Sigmoid colon (tissue), 7 donors: ENCODE results near the gene ETV3L. TPM values are rescaled to one million over a fixed set of nuclear protein-coding genes. Genes with fewer than 3 reads are reported as not detected.
"Not testable (repeated sequence)": the region's sequence is repeated elsewhere in the genome, so short reads cannot be mapped to it uniquely, and the experiment has no call there.

Experiments
- DNase-seq: peaks from one replicate; pipeline ENCODE4 v3.0.0-alpha.2; 2019
- H3K27ac ChIP-seq, 4 donors: fragments of 200-600 bp; sonication (generic); one replicate each; pipeline ENCODE4 v1.5.1; 2016 to 2019; ENCODE audit warnings: mild to moderate bottlenecking in 1 of 4
- H3K27me3 ChIP-seq, 3 donors: fragments of 200-600 bp; sonication (generic); one replicate each; pipeline ENCODE4 v1.5.1; 2019; ENCODE audit warnings: mild to moderate bottlenecking in 1 of 3
- H3K36me3 ChIP-seq, 4 donors: fragments of 200-600 bp; sonication (generic); one replicate each; pipeline ENCODE4 v1.5.1; 2016 to 2019
- H3K4me1 ChIP-seq, 4 donors: fragments of 200-600 bp; sonication (generic); one replicate each; pipeline ENCODE4 v1.5.1; 2017 to 2019
- H3K4me3 ChIP-seq, 4 donors: fragments of 200-600 bp; sonication (generic); one replicate each; pipeline ENCODE4 v1.5.1; 2017 to 2019; ENCODE audit warnings: mild to moderate bottlenecking in 2 of 4, moderate library complexity in 1 of 4
- H3K9me3 ChIP-seq, 4 donors: fragments of 200-600 bp in 3 of 4; sonication (generic) in 3 of 4; one replicate each; pipeline versions ENCODE4 v1.5.1 to v1.6.1; 2013 to 2019
- CTCF ChIP-seq, 4 experiments: fragments of 450-650 bp in 3 of 4; fragments of 200-600 bp in 1 of 4; IDR thresholded peaks; one replicate each; pipeline ENCODE4 v1.5.1; 2016 to 2019; ENCODE audit warnings: antibody characterized with exemption in 4 of 4, mild to moderate bottlenecking in 3 of 4, moderate library complexity in 2 of 4
- EP300 ChIP-seq, 4 donors: sonication (generic); formaldehyde crosslinking; IDR thresholded peaks; one replicate each; pipeline ENCODE4 v1.6.1; 2017; ENCODE audit warnings: antibody characterized with exemption in 4 of 4
- POLR2A ChIP-seq, 2 donors: fragments of 450-650 bp; IDR thresholded peaks; one replicate each; pipeline ENCODE4 v1.6.1; 2016; ENCODE audit warnings: antibody characterized with exemption in 2 of 2, mild to moderate bottlenecking in 2 of 2, moderate library complexity in 2 of 2
- POLR2AphosphoS5 ChIP-seq, 4 donors: sonication (generic); formaldehyde crosslinking; IDR thresholded peaks; one replicate each; pipeline ENCODE4 v1.6.1; 2017; ENCODE audit warnings: antibody characterized with exemption in 4 of 4
- whole genome bisulfite sequencing, 2 donors: extraction: QIAGEN DNeasy Blood & Tissue Kit; methylation state at CpG; one replicate each; pipeline ENCODE4 v1.1.7; 2013; 5-methylcytosine and 5-hydroxymethylcytosine counted together
- intact Hi-C: fragments of 100-400 bp; cut with DNase I; formaldehyde crosslinking; loops from one replicate; pipeline ENCODE4 v1.15.1; 2023
- polyA plus RNA-seq, 3 donors: library from polyadenylated mRNA; stranded (reverse); fragments of 200-250 nt; gene quantifications; one replicate each; pipeline ENCODE4 v1.2.3, GENCODE V29; 2013
- total RNA-seq, 4 donors: library from RNA; depleted of rRNA; stranded (reverse); fragments of >200 nt; gene quantifications; one replicate each; pipeline ENCODE4 v1.1.0, GENCODE V29; 2016
- donor health status: healthy with polysubstance abuse.
- donor health status: Bipolar disorder and iron deficiency.
- donor health status: healthy.

The ETV3L gene
- total and polyA plus RNA-seq, 7 donors, result 0.03 TPM; not detected in 6

GRCh38 chr1:157073944-157074685 is 25.5 kb downstream of the ETV3L start:
- Histone ChIP-seq H3K9me3 (no peaks in the 10 kb centered on the region), H3K27me3 (no peaks in the 10 kb centered on the region), H3K36me3 (no peaks in the 10 kb centered on the region), H3K27ac (no peak overlapping the region), H3K4me1 (peaks cover 0 to 9% (median 7%) of the 10 kb centered on the region in 4 donors), H3K4me3 (peak overlapping the region in 3 of 4 donors; percentile 11 to 20 (median 20))
- intact Hi-C loops, result loop anchor here (5.0 to 10.0 kb wide), 4 partner anchors 69 to 182 kb away; partner anchors contain the start of gene PEAR1
- TF ChIP-seq POLR2AphosphoS5 (IDR thresholded peaks at IDR 0.05), result peak in 2 of 4 donors; percentile 7 to 26
- no peak for TF ChIP-seq POLR2A (IDR thresholded peaks at IDR 0.05)
- no peak for TF ChIP-seq EP300 (IDR thresholded peaks at IDR 0.05)
- TF ChIP-seq CTCF (IDR thresholded peaks at IDR 0.05), result peak in 3 of 4 experiments; percentile 53 to 76 (median 67)
- WGBS, 2 donors, result 22 to 30% methylated on average over 34 to 35 of the region's 35 CpGs
- peak; percentile 84 for DNase-seq

GRCh38 chr1:157069601-157070000 is 30.0 kb downstream of the ETV3L start:
- H3K4me3 ChIP-seq, result no peak overlapping the region
- no peaks in the 10 kb centered on the region for H3K36me3 ChIP-seq
- no peaks in the 10 kb centered on the region for H3K9me3 ChIP-seq
- intact Hi-C loops, result no loop called here
- no peak for TF ChIP-seq POLR2AphosphoS5 (IDR thresholded peaks at IDR 0.05)
- no peak for TF ChIP-seq EP300 (IDR thresholded peaks at IDR 0.05)
- no peak for TF ChIP-seq POLR2A (IDR thresholded peaks at IDR 0.05)
- no peak for TF ChIP-seq CTCF (IDR thresholded peaks at IDR 0.05)
- H3K27me3 ChIP-seq, result no peaks in the 10 kb centered on the region
- DNase-seq, result no peak
- peaks cover 0 to 8% (median 7%) of the 10 kb centered on the region in 4 donors for H3K4me1 ChIP-seq
- no peak overlapping the region for H3K27ac ChIP-seq
- WGBS, 2 donors, result 85 to 96% methylated on average over 2 of the region's 2 CpGs

- H3K9me3 ChIP-seq, H3K27me3 ChIP-seq, DNase-seq, H3K4me3 ChIP-seq, intact Hi-C loops, H3K27ac ChIP-seq, H3K36me3 ChIP-seq, H3K4me1 ChIP-seq: not testable (repeated sequence)
- WGBS, 2 donors, result 42 to 70% methylated on average over 3 of the region's 3 CpGs
Observed at GRCh38 chr1:157059241-157059640, 40.4 kb downstream of the ETV3L start.

- DNase-seq, result no peak
- intact Hi-C loops, result no loop called here
- 78 to 82% methylated on average over 1 of the region's 1 CpG for WGBS, 2 donors
Observed at GRCh38 chr1:157056269-157056668, 43.3 kb downstream of the ETV3L start.

GRCh38 chr1:157055729-157056128 is 43.9 kb downstream of the ETV3L start:
- H3K36me3 ChIP-seq, H3K27me3 ChIP-seq, DNase-seq, H3K4me3 ChIP-seq, H3K27ac ChIP-seq, H3K4me1 ChIP-seq, H3K9me3 ChIP-seq, intact Hi-C loops: not testable (repeated sequence)
- 78 to 92% methylated on average over 5 of the region's 5 CpGs for WGBS, 2 donors

More at GRCh38 chr1:157056269-157056668, 43.3 kb downstream of the ETV3L start:
- no peaks in the 10 kb centered on the region for H3K36me3 ChIP-seq
- no peaks in the 10 kb centered on the region for H3K4me1 ChIP-seq
- H3K4me3 ChIP-seq, result no peak overlapping the region
- no peak for TF ChIP-seq EP300 (IDR thresholded peaks at IDR 0.05)
- TF ChIP-seq POLR2A (IDR thresholded peaks at IDR 0.05), result no peak
- TF ChIP-seq POLR2AphosphoS5 (IDR thresholded peaks at IDR 0.05), result no peak
- no peak for TF ChIP-seq CTCF (IDR thresholded peaks at IDR 0.05)
- H3K27ac ChIP-seq, result no peak overlapping the region
- H3K27me3 ChIP-seq, result no peaks in the 10 kb centered on the region
- H3K9me3 ChIP-seq, result peaks cover 0 to 5% (median 0%) of the 10 kb centered on the region in 4 donors
